SIG-M5 treated with dmso at 0.1 percent for 504 hours (cell line): Measurements from ENCODE around the gene NUDT19.
A peak's percentile ranks its signal among the peaks of the same experiment; 100 is the strongest.
"Not testable (repeated sequence)": the region's sequence is repeated elsewhere in the genome, so short reads cannot be mapped to it uniquely, and the experiment has no call there.

ENCODE experiments used
- DNase-seq: peaks from one replicate; lab custom pipeline; 2025; ENCODE audit not compliant: unreplicated experiment; lab: John Stamatoyannopoulos, UW

NUDT19 gene

DNA sequence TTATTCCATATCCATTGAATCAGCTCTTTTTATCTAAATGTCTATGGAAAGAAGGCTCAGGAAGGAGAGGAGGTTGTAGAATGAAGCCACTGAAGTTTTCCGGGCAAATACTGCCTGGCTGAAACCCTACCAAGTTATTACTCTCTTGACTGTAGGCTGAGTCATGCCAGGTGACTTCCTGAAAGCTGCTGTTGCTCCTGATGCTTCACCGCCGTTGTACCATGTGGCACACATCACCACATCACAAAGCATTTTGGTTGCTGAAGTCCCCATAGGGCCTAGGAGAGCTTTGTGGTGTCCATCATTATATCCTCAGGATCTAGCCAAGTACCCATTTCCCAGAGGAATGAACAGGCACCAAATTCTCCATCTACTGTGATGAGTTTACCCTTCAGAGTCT, 16.8 kb downstream of the NUDT19 start:
- no peak for DNase-seq

DNA sequence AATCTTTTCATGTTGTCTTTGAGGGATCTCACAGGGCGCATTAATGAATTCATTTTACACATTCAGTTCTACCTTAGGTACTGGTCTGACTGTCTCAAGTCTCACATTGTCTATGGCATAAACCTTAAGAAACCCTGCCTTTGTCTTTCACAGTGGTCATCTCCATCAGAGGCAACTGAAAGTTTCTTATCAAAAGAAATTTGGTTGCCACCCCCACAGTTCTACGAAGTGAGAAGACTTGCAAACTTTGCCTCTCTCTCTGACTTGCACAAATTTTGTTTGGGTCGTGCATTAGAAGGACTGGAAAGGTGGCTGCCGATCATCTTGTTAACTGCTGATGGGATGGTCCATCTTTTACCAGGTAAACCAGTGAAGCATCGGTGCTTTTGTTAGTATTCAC, 17.4 kb downstream of the NUDT19 start:
- no peak for DNase-seq

DNA sequence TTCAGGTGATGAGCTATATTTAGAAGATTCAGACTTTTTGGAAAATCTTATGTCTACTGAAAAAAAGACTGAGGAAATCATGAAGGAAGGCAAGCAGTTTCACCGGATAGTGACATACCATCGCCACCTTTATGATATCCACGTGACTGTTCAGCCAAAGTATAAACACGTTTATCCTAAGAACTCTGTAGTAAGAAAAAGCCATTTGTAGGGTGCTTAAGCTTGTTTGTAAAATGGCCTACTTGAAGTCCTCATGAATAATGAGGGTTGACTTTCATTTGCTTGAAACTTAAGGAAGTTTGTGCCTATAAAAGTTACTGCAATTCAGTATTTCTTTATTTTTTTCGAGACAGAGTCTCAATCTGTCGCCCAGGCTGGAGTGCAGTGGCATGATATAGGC, 20.1 kb downstream of the NUDT19 start:
- no peak for DNase-seq

DNA sequence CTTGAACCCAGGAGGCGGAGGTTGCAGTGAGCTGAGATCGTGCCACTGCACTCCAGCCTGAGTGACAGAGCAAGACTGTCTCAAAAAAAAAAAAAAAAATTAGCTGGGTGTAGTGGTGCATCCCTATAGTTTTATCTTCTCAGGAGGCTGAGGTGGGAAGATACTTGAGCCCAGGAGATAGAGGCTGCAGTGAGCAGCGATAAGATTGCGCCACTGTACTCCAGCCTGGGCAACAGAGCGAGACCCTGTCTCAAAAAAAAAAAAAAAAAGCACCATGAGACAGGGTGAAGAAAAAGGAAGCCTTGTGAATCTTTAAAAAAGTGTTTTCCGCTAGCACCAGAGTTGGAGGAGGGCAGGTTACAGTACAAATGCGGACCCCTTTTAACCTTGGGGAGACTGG, 24.6 kb downstream of the NUDT19 start:
- not testable (repeated sequence) for DNase-seq

DNA sequence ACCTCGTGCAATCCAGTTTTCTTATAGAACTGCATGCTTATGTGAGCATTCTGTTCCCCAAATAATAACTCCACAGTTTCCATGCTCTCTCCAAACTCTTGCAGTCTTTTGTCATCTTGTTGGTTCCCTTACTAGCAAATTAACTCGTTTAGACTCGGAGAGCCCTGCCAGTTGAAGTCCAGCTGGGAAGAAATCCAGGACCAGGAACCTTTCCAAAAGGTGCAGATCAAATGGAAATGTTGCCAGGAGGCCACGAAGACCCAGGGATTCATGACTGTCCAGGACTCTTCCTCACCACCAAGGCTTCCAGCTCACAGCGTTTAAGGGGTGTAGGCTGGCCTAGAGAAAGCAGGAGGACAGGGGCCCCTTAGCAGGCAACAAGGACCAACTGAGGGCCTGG, 25.9 kb downstream of the NUDT19 start:
- no peak for DNase-seq

DNA sequence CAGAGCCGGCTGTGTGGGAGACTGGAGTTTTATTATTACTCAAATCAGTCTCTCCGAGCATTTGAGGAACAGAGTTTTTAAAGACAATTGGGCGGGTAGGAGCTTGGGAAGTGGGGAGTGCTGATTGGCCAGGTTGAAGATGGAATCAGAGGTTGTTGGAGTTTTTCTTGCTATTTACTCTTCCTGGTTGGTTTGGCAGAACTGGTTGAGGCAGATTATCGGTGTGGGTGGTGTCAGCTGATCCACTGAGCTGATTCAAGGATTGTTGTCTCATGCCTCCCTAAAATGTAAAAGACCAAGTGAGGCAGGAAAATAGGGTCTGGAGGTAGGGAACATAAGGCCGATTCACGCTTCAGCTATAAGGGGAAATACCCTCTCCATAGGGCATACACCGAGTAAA, 26.7 kb downstream of the NUDT19 start:
- peak; percentile 44 for DNase-seq

DNA sequence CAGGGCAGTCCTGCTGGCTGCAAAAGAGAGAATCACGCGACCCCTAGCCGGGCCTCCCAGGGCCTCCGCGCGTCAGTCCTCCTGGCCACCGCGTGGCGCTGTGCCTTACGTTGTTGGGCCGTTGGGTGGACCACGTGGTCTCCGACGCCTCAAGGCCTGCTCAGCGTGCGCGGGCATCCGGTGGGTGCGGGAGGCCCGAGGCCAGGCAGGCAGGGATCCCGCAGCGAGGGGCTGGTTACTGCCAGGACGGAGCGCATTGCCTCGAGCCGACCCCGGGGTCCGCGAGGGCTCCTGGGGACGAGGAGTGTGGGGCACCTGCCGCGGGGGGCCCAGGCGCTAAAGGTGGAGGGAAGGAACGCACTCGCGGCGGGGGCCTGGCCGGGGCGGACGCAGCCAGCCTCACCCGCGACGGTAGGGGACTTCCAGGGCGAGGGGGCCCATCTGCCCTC, 28.0 kb downstream of the NUDT19 start, which contains the start of gene TDRD12:
TSS of gene TDRD12 (plus strand) at position 157 of the 449 bp plus-strand sequence. CDS start 306 bp downstream, outside the sequence.
- no peak for DNase-seq

DNA sequence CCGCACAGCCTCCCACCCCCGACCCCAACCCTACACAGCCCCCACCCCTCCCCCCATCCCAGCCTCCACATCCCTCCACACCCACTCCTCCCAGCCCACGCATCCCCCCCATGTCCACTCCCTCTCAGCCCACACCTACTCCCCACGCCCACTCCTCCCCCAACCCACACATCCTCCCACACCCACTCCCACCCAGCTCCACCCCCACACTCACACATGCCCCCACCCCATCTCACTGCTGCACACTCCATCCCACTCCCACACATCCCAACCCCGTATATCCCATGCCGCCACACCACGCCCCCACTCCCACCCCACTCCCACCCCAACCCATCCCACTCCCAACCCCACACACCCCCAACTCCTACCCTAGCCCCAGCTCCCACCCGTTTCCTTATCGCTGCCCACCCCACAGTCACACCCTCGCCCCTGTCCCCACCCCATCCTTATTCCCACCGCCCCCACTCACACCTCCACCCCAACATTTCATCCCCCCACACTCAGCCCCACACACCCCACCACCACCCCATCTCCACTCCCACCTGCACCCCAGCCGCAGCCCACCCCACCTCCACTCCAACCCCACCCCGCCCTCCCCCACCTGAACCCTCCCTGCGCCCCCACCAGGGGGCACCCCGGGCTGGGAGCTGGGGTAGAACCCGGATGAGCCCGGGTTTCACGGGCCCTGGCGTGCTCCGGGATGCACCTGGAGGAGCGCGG, 28.8 kb downstream of the NUDT19 start:
- DNase-seq: no peak

DNA sequence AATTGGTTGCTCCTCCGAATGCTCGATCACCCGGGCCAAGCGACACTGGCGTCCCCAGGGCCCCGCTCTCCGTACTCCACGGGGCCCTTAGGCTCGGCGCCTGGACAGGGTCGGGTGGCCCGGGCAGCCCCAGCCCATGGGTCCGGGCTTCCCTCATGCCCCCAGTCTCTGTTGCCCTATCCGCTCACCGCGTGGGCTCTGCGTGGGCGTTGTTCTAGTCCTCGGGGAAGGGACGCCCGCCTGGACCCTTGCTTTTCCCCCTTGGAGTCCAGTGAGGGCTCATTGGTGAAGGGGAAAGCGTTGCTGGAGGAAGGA, 29.3 kb downstream of the NUDT19 start:
- no peak for DNase-seq

DNA sequence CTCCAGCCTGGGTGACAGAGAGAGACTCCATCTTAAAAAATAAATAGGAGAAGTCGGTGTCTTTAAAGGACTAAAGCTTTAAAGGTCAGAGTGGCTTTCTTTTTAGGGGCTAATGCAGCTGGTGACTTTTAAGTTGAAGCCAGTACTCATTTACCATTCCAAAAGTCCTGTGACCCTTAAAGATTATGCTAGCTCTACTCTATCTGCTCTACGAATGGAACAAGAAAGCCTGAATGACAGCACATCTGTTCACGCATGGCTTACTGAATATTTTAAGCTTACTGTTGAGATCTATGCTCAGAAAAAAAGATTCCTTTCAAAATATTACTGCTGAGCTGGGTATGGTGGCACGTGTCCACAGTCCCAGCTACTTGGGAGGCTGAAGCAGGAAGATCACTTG, 44.3 kb downstream of the NUDT19 start:
- no peak for DNase-seq

DNA sequence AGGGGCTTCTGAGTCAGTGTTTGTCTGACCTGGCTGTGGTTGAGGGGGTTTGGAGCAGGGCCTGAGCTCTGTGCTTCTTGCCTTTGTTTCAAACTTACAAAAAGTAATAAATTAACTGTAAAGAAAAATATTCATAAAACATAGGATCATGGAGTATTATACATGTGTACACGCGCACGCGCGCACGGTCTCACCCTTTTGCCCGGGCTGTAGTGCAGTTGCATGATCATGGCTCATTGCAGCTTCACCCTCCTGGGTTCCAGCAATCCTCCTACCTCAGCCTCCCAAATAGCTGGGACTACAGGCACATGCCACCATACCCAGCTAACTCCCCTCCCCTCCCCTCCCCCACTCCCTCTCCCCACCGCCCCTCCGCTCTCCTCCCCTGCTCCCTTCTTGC, 51.4 kb downstream of the NUDT19 start:
- no peak for DNase-seq

DNA sequence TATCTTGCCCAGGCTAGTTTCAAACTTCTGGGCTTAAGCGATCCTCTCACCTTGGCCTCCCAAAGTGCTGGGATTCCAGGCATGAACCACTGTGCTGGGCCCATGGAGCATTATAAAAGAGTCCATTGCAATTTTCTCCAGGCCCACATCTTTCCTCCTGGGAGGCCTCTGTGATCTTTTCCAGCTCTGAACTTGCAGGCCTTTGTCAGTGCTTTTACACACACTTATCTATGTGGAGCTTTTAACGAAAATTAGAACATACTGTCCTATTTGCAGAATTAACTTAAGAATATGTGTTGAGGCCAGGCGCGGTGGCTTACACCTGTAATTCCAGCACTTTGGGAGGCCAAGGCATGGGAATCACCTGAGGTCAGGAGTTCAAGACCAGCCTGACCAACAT, 51.8 kb downstream of the NUDT19 start:
- no peak for DNase-seq

DNA sequence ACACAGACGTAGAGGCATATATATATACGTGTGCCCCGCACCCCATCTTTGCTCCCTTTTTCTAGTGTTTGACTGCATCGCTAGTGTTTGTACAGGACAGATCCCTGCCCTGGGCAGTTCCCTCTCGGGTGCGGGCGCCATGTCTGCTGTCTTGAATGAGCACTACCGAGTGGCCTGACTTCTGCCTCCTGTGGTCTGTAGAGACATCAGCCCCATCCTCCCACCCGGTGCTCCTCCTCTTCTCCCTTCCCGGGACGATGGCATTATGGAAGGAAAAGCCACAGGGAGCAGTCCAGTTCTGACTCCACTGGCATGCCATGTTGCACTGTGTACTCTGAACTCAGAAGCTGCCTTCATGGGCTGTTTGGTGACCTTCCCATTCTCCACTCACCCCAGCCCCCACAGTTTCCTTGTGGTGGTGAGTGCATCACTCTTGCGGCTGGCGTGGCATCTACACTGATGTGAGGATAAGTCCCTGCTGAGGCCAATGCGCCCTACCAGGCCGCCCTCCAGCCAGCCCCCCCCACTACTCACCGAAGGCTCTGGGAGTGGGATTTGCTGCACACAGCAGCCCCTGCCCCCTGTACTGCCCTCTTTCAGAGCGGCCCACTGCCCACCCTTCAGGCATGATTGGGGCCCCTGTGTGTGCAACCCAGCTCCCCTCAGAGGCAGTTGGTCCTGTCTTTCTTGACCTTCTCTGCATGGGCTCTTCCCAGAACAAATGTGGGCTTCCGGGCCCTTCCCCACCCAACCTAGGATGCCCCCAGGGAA, 53.1 kb downstream of the NUDT19 start:
- no peak for DNase-seq

DNA sequence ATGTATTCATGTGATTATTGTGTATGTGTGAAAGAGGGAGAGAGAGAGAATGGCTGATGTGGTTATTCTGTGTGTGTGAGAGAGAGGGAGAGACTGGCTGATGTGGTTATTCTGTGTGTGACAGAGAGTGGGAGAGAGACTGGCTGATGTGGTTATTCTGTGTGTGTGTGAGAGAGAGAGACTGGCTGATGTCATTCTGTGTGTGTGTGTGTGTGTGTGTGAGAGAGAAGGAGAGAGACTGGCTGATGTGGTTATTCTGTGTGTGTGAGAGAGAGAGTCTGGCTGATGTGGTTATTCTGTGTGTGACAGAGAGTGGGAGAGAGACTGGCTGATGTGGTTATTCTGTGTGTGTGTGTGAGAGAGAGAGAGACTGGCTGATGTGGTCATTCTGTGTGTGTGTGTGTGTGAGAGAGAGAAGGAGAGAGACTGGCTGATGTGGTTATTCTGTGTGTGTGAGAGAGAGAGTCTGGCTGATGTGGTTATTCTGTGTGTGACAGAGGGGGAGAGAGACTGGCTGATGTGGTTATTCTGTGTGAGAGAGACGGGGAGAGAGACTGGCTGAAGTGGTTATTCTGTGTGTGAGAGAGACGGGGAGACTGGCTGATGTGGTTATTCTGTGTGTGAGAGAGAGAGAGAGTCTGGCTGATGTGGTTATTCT, 54.1 kb downstream of the NUDT19 start:
- DNase-seq: not testable (repeated sequence)

DNA sequence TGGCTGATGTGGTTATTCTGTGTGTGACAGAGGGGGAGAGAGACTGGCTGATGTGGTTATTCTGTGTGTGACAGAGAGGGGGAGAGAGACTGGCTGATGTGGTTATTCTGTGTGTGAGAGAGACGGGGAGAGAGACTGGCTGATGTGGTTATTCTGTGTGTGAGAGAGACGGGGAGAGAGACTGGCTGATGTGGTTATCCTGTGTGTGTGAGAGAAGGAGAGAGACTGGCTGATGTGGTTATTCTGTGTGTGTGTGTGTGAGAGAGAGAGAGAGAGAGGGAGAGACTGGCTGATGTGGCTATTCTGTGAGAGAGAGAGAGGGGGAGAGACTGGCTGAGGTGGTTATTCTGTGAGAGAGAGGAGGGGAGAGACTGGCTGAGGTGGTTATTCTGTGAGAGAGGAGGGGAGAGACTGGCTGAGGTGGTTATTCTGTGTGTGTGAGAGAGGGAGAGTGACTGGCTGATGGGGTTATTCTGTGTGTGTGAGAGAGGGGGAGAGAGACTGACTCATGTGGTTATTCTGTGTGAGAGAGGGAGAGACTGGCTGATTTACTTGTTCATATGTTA, 55.1 kb downstream of the NUDT19 start:
- not testable (repeated sequence) for DNase-seq

DNA sequence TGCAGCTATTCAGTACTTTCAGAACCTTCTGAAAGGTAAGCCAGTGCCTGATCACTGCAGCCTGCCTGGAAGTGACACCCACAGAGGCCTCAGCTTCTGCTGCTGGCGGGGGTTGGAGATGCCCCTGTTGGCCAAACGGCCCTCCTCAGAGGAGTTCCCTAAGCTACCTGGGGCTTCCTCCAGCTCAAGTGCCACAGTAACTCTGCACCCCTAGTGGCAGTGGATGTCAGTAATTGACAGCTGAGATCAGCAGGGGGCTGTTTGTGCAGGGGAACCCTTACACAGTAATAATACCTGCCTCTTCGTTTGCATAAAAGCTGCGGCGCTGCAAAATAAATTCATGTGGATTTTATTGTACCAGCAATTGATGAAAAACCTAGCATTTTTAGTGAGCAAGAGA, 56.9 kb downstream of the NUDT19 start:
- peak; percentile 20 for DNase-seq

DNA sequence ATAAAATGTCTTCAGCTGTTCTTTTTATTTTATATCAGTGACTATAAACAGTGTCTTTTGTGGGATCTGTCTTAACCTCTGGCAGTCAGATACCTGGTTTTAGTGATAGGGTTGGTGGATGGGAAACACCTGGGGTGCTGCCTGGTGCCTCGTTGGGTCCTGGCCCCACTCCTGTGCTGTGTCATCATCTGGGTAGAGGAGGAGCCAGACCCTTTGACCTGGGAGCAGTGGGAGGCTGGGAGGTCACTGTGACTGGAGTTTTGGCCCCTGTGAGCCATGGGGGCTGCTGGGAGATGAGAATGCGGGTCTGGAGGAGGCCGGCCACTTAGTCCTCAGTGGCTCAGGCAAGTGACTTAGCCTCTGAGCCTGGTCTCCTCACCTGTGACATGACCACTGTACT, 57.3 kb downstream of the NUDT19 start:
- DNase-seq: no peak

DNA sequence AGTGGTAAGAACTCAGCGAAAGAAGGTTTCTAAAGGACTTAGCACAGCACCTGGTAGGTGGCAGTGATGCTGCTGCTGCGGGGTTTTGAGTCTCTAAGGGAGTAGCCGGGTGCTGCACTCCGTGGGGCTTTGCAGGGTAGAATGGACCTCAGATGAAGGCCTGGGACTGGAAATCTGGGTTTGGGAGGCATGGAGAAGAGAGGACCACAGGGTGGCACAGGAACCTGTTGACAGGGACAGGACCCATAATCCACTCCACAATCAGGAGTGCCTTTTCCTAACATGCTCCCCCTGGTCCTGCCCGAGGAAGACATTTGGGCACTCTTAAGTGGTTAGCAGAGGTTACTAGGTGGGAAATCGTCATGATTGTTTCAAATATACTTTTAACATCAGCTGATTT, 57.7 kb downstream of the NUDT19 start:
- DNase-seq: no peak

DNA sequence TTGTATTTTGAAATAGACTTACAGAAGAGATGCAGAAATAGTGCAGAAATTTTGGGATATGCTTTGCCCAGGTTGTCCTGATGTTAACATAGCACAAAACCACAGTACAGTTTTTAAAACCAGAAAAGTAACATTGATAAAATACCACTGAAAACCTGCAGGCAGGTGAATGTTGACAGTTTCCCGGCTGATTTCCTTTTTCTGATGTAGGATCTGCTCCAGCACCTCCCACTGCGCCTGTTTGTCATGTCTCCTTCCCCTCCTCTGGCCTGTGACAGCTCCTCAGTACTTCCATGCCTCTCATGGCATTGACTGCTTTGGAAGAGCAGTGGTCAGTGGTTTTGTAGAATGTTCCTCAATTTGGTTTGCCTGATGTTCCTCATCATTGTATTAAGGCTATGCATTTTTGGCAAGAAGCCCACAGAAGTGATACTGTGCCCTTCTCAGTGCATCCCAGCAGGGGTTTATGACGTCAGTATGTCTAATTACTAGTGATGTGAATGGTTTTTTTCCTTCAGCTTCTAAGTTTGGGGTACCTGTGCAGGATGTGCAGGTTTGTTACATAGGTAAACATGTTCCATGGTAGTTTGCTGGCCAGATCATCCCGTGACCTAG, 58.9 kb downstream of the NUDT19 start:
- peak; percentile 27 for DNase-seq

DNA sequence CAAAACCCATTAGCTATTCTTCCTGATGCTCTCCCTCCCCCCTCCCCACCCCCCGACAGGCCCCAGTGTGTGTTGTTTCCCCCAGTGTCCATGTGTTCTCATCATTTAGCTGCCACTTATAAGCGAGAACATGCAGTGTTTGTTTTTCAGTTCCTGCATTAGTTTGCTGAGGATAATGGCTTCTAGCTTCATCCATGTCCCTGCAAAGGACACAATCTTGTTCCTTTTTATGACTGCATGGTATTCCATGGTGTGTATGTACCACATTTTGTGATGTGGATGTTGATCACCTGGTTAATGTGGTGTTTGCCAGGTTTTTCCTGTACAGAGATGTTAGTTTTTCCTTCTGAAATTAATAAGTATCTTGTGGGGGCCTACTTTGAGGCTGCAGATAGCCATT, 59.4 kb downstream of the NUDT19 start:
- no peak for DNase-seq

DNA sequence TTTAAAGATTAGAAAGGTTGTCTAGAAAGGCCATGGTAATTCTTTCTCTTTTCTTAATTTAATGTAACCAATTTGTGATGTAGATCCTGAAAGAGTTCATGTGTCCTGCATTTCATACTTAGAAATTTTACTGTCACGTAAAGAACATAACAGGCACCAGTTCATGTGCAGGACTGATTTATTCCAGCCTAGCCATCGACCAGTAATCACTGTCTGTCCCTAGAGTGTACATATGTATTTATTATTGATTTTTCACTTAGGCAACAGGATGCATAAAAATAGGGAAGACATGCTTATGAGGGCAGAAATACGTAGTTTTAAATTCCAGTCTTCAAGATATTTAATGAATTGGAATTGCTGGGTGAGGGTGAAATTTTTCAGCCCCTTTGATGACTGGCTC, 65.6 kb downstream of the NUDT19 start:
- no peak for DNase-seq
